ENCODE results near the gene RPL18A. TPM values are rescaled to one million over a fixed set of nuclear protein-coding genes. Genes with fewer than 3 reads are reported as not detected.

Gene RPL18A
- total RNA-seq, 2 experiments from 2014 or later = 3,663 to 3,679 TPM

DNA sequence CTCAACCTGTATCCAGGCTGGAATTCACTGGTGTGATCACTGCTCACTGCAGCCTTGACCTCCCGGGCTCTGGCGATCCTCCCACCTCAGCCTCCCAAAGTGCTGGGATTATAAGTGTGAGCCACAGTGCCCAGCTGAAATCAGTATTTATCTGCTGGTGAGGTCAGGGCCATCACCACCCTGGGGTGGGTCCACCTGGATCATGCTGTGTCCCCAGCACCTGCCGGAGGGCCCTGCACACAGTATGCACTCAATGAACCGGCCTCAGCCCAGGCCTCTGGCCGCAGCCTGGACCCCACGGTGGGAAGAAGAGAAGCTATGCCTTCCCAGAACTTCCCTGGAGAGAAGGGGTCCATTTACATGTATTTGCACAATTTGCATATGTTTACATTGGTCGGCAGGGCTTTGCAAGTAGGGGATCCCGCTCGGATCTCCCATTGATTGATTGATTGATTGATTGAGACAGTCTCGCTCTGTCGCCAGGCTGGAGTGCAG is 9.5 kb downstream of the RPL18A start:
- no peak overlapping the region for H3K27ac Mint-ChIP-seq
- H3K9me3 Mint-ChIP-seq = no peaks in the 10 kb centered on the region
- CTCF ChIA-PET = interaction anchor here (1.7 to 4.8 kb wide), 3 partner anchors 9 to 63 kb away, joined by 6 to 38 read pairs (median 16); partner anchors contain the start of genes CCDC124 and RPL18A
- H3K36me3 Mint-ChIP-seq (ENCODE audit: low read depth) = peaks cover 9% of the 10 kb centered on the region
- no peaks in the 10 kb centered on the region for H3K27me3 Mint-ChIP-seq
- POLR2A ChIA-PET = interaction anchor here (1.1 to 6.5 kb wide), 2 partner anchors 7 to 63 kb away, joined by 3 to 122 read pairs; partner anchors contain the start of genes CCDC124 and RPL18A
- TF ChIP-seq, protein P1, sequence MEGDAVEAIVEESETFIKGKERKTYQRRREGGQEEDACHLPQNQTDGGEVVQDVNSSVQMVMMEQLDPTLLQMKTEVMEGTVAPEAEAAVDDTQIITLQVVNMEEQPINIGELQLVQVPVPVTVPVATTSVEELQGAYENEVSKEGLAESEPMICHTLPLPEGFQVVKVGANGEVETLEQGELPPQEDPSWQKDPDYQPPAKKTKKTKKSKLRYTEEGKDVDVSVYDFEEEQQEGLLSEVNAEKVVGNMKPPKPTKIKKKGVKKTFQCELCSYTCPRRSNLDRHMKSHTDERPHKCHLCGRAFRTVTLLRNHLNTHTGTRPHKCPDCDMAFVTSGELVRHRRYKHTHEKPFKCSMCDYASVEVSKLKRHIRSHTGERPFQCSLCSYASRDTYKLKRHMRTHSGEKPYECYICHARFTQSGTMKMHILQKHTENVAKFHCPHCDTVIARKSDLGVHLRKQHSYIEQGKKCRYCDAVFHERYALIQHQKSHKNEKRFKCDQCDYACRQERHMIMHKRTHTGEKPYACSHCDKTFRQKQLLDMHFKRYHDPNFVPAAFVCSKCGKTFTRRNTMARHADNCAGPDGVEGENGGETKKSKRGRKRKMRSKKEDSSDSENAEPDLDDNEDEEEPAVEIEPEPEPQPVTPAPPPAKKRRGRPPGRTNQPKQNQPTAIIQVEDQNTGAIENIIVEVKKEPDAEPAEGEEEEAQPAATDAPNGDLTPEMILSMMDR (IDR thresholded peaks at IDR 0.05) = no peak
- intact Hi-C loops (cut with micrococcal nuclease) = no loop called here
- ATAC-seq (no peak), DNase-seq (no peak)
- H3K4me3 Mint-ChIP-seq = no peak overlapping the region
- peaks cover 13% of the 10 kb centered on the region for H3K4me1 Mint-ChIP-seq (ENCODE audit: low read depth)

DNA sequence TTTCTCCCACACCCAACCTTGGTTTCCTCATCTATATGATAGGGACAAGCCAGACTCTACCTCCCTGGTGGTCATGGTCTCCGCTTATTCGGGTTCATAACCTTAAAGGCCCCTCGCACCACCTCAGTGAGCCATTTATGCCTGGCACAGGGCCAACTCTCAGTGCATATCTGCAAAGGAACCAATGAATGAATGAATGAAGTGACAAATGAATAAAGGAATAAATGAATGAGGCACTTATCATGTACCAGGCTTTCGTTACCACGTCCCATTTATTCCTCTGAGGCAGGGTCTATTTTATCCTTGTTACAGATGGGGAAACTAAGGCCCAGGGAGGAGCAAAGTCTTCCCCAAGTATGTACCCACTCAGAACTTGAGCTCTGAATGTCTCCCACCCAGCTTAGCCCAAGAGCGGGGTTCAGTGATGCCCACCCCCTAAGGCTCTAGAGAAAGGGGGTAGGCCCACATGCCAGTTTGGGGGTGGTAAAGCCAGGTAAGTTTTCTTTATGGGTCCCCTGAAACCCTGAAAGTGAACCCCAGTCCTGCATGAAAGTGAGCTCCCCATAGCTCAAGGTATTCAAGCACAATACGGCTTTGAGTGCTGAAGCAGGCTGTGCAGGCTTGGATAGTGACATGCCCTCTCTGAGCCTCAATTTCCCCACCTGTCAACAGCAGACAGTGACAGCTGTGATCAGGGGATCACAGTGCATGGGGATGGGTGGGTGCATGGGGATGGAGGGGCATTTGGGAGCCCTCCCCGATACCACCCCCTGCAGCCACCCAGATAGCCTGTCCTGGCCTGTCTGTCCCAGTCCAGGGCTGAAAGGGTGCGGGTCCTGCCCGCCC is 11.5 kb downstream of the RPL18A start:
- peaks cover 10% of the 10 kb centered on the region for H3K4me1 Mint-ChIP-seq (ENCODE audit: low read depth)
- peaks cover 2% of the 10 kb centered on the region for H3K36me3 Mint-ChIP-seq (ENCODE audit: low read depth)
- DNase-seq = no peak
- TF ChIP-seq, protein P1 (IDR thresholded peaks at IDR 0.05) = no peak
- no peak for ATAC-seq
- peak overlapping the region; percentile 89 for H3K4me3 Mint-ChIP-seq
- H3K27me3 Mint-ChIP-seq = no peaks in the 10 kb centered on the region
- ChIA-PET CTCF (interaction anchor here (1.0 to 4.8 kb wide), 10 partner anchors 12 to 80 kb away, joined by 3 to 55 read pairs (median 5); partner anchors contain the start of genes CCDC124 and RPL18A), POLR2A (interaction anchor here (0.7 to 6.5 kb wide), 8 partner anchors 9 to 174 kb away, joined by 3 to 122 read pairs (median 4); partner anchors contain the start of genes CCDC124 and RPL18A)
- peak overlapping the region; percentile 71 for H3K27ac Mint-ChIP-seq
- H3K9me3 Mint-ChIP-seq = no peaks in the 10 kb centered on the region
- intact Hi-C loops (cut with micrococcal nuclease) = loop anchor here (5.0 kb wide), 1 partner anchor 61 kb away; the partner anchor contains the start of gene CCDC124

GRCh38 chr19:17871878-17872250 is 12.2 kb downstream of the RPL18A start, which contains the start of gene SLC5A5:
Gene SLC5A5, plus strand, starts transcription at chr19:17871945. Its CDS starts 375 bp downstream, at chr19:17872320.
- peak; percentile 18 for ATAC-seq

DNA sequence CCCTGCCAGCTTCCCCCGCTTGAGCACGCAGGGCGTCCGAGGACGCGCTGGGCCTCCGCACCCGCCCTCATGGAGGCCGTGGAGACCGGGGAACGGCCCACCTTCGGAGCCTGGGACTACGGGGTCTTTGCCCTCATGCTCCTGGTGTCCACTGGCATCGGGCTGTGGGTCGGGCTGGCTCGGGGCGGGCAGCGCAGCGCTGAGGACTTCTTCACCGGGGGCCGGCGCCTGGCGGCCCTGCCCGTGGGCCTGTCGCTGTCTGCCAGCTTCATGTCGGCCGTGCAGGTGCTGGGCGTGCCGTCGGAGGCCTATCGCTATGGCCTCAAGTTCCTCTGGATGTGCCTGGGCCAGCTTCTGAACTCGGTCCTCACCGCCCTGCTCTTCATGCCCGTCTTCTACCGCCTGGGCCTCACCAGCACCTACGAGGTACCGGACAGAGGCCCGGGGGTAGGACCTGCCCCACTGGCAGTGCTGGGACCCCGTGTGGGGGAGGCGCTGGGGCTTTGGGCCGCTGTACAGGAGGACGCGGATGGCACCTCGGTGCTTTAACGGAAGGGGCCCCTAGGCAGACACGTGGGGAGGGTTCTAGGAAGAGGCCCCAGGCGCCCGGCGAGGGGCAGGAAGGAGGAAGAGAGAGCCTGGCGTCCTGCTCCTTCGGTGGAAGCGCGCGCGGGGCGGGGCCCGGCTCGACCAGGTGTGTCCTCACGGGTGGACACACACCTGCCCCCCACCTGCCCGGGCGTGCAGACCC is 12.7 kb downstream of the RPL18A start:
- POLR2A ChIA-PET = interaction anchor here (0.7 to 6.5 kb wide), 8 partner anchors 11 to 173 kb away, joined by 3 to 122 read pairs (median 4); partner anchors contain the start of genes CCDC124 and RPL18A
- Mint-ChIP-seq H3K4me3 (peak overlapping the region; percentile 89), H3K27me3 (no peaks in the 10 kb centered on the region), H3K9me3 (no peaks in the 10 kb centered on the region), H3K27ac (peak overlapping the region; percentile 78), H3K36me3 (ENCODE audit: low read depth) (peaks cover 2% of the 10 kb centered on the region), H3K4me1 (ENCODE audit: low read depth) (peaks cover 10% of the 10 kb centered on the region)
- intact Hi-C loops (cut with micrococcal nuclease) = loop anchor here (5.0 kb wide), 1 partner anchor 60 kb away; the partner anchor contains the start of gene CCDC124
- peak; percentile 62 for ATAC-seq
- peak; percentile 84 for DNase-seq
- TF ChIP-seq, protein P1 (IDR thresholded peaks at IDR 0.05) = no peak
- CTCF ChIA-PET = interaction anchor here (2.8 to 4.8 kb wide), 4 partner anchors 13 to 66 kb away, joined by 9 to 55 read pairs (median 27); partner anchors contain the start of genes CCDC124 and RPL18A

More at GRCh38 chr19:17871878-17872250, 12.2 kb downstream of the RPL18A start, which contains the start of gene SLC5A5:
- peaks cover 10% of the 10 kb centered on the region for H3K4me1 Mint-ChIP-seq (ENCODE audit: low read depth)
- CTCF ChIA-PET = interaction anchor here (1.4 to 4.8 kb wide), 6 partner anchors 12 to 78 kb away, joined by 3 to 55 read pairs (median 12); partner anchors contain the start of genes CCDC124 and RPL18A
- H3K4me3 Mint-ChIP-seq = peak within 1 kb of the TSS; percentile 89
- H3K27me3 Mint-ChIP-seq = no peaks in the 10 kb centered on the region
- peak within 1 kb of the TSS; percentile 78 for H3K27ac Mint-ChIP-seq
- H3K9me3 Mint-ChIP-seq = no peaks in the 10 kb centered on the region
- POLR2A ChIA-PET = interaction anchor here (0.8 to 6.5 kb wide), 8 partner anchors 10 to 173 kb away, joined by 3 to 122 read pairs (median 4); partner anchors contain the start of genes CCDC124 and RPL18A
- TF ChIP-seq, protein P1 (IDR thresholded peaks at IDR 0.05) = no peak
- peaks cover 2% of the 10 kb centered on the region for H3K36me3 Mint-ChIP-seq (ENCODE audit: low read depth)
- intact Hi-C loops (cut with micrococcal nuclease) = loop anchor here (5.0 kb wide), 1 partner anchor 60 kb away; the partner anchor contains the start of gene CCDC124
- DNase-seq = peak; percentile 58

Data from activated CD8-positive, alpha-beta T cell treated with anti-CD3 and anti-CD28 coated beads for 36 hours (primary cell).